AG08396 (cell line): Measurements from ENCODE around the gene USP17L30.
"Not testable (repeated sequence)": the region's sequence is repeated elsewhere in the genome, so short reads cannot be mapped to it uniquely, and the experiment has no call there.

Experiments used
- DNase-seq: peaks from one replicate; pipeline ENCODE4 v3.0.0; 2012; ENCODE audit warnings: low spot score, mixed read lengths

The USP17L30 gene, protein sequence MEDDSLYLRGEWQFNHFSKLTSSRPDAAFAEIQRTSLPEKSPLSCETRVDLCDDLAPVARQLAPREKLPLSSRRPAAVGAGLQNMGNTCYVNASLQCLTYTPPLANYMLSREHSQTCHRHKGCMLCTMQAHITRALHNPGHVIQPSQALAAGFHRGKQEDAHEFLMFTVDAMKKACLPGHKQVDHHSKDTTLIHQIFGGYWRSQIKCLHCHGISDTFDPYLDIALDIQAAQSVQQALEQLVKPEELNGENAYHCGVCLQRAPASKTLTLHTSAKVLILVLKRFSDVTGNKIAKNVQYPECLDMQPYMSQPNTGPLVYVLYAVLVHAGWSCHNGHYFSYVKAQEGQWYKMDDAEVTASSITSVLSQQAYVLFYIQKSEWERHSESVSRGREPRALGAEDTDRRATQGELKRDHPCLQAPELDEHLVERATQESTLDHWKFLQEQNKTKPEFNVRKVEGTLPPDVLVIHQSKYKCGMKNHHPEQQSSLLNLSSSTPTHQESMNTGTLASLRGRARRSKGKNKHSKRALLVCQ

DNA sequence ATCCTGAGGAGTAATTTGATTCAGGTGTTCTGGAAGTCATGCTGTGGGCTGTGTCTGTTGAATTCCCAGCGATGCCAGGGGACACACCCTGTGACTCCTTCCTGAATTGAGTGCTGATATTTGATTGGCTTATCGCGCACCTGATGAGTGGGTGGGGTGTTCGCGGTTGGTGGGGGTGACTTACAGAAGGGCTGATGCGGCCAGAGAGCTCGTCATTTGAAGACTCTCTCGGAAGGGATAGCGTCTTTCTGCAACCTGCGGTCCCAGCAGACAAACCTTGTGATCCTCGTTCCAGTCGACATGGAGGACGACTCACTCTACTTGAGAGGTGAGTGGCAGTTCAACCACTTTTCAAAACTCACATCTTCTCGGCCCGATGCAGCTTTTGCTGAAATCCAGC is at the start of gene USP17L30:
TSS of gene USP17L30 (plus strand) at position 301 of the 400 bp plus-strand sequence. CDS start at position 301, 0 bp downstream.
- DNase-seq, result not testable (repeated sequence)

DNA sequence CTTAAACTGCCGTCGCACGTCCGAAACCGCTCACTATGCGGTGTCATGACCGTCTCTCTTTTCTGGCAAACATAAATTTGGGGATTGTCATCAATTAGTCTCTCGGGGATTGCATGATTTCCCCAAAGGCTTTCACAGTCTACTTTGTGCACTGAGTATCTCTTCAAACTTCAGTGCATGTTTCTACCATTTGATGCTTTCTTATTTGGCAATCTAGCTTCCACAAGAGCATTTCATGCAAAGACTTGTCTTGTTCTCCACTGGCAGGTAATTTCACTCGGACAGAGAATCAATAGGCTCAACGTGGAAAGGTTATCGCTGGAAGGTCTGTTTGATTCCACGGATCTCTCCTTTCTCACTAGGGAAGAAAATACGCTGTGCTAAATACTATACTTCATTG is 38.7 kb upstream of the USP17L30 start:
- DNase-seq, result not testable (repeated sequence)

DNA sequence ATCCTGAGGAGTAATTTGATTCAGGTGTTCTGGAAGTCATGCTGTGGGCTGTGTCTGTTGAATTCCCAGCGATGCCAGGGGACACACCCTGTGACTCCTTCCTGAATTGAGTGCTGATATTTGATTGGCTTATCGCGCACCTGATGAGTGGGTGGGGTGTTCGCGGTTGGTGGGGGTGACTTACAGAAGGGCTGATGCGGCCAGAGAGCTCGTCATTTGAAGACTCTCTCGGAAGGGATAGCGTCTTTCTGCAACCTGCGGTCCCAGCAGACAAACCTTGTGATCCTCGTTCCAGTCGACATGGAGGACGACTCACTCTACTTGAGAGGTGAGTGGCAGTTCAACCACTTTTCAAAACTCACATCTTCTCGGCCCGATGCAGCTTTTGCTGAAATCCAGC is 38.1 kb upstream of the USP17L30 start, which contains the start of gene USP17L24:
TSS of gene USP17L24 (plus strand) at position 301 of the 400 bp plus-strand sequence. CDS start at position 301, 0 bp downstream.
- not testable (repeated sequence) for DNase-seq

DNA sequence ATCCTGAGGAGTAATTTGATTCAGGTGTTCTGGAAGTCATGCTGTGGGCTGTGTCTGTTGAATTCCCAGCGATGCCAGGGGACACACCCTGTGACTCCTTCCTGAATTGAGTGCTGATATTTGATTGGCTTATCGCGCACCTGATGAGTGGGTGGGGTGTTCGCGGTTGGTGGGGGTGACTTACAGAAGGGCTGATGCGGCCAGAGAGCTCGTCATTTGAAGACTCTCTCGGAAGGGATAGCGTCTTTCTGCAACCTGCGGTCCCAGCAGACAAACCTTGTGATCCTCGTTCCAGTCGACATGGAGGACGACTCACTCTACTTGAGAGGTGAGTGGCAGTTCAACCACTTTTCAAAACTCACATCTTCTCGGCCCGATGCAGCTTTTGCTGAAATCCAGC is 33.3 kb upstream of the USP17L30 start, which contains the start of gene USP17L25:
TSS of gene USP17L25 (plus strand) at position 301 of the 400 bp plus-strand sequence. CDS start at position 301, 0 bp downstream.
- not testable (repeated sequence) for DNase-seq

DNA sequence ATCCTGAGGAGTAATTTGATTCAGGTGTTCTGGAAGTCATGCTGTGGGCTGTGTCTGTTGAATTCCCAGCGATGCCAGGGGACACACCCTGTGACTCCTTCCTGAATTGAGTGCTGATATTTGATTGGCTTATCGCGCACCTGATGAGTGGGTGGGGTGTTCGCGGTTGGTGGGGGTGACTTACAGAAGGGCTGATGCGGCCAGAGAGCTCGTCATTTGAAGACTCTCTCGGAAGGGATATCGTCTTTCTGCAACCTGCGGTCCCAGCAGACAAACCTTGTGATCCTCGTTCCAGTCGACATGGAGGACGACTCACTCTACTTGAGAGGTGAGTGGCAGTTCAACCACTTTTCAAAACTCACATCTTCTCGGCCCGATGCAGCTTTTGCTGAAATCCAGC is 28.6 kb upstream of the USP17L30 start, which contains the start of gene USP17L26:
TSS of gene USP17L26 (plus strand) at position 301 of the 400 bp plus-strand sequence. CDS start at position 301, 0 bp downstream.
- DNase-seq, result not testable (repeated sequence)

DNA sequence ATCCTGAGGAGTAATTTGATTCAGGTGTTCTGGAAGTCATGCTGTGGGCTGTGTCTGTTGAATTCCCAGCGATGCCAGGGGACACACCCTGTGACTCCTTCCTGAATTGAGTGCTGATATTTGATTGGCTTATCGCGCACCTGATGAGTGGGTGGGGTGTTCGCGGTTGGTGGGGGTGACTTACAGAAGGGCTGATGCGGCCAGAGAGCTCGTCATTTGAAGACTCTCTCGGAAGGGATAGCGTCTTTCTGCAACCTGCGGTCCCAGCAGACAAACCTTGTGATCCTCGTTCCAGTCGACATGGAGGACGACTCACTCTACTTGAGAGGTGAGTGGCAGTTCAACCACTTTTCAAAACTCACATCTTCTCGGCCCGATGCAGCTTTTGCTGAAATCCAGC is 23.8 kb upstream of the USP17L30 start, which contains the start of gene USP17L5:
TSS of gene USP17L5 (plus strand) at position 301 of the 400 bp plus-strand sequence. CDS start at position 301, 0 bp downstream.
- DNase-seq, result not testable (repeated sequence)

DNA sequence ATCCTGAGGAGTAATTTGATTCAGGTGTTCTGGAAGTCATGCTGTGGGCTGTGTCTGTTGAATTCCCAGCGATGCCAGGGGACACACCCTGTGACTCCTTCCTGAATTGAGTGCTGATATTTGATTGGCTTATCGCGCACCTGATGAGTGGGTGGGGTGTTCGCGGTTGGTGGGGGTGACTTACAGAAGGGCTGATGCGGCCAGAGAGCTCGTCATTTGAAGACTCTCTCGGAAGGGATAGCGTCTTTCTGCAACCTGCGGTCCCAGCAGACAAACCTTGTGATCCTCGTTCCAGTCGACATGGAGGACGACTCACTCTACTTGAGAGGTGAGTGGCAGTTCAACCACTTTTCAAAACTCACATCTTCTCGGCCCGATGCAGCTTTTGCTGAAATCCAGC is 19.1 kb upstream of the USP17L30 start, which contains the start of gene USP17L27:
TSS of gene USP17L27 (plus strand) at position 301 of the 400 bp plus-strand sequence. CDS start at position 301, 0 bp downstream.
- DNase-seq, result not testable (repeated sequence)

DNA sequence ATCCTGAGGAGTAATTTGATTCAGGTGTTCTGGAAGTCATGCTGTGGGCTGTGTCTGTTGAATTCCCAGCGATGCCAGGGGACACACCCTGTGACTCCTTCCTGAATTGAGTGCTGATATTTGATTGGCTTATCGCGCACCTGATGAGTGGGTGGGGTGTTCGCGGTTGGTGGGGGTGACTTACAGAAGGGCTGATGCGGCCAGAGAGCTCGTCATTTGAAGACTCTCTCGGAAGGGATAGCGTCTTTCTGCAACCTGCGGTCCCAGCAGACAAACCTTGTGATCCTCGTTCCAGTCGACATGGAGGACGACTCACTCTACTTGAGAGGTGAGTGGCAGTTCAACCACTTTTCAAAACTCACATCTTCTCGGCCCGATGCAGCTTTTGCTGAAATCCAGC is 14.3 kb upstream of the USP17L30 start, which contains the start of gene USP17L28:
TSS of gene USP17L28 (plus strand) at position 301 of the 400 bp plus-strand sequence. CDS start at position 301, 0 bp downstream.
- DNase-seq, result not testable (repeated sequence)

DNA sequence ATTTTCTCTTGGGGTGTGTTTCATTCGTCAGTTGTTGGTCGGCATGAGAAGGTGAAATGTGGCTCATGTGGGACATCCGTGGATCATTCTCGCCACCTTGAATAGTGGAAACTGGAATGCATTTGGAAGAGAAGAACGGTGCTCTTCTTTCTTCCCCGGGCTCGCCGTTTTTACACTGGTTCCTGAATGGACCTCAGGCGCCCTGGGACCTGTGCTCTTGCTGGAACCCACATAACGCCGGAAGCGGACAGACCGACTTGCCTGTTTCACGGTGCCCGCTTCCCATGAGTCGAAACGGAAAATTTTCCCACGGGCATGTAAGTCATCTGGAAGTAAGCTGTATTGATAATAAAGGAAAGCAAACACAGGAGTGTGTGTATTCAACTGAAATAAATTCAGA is 12.1 kb upstream of the USP17L30 start:
- not testable (repeated sequence) for DNase-seq

DNA sequence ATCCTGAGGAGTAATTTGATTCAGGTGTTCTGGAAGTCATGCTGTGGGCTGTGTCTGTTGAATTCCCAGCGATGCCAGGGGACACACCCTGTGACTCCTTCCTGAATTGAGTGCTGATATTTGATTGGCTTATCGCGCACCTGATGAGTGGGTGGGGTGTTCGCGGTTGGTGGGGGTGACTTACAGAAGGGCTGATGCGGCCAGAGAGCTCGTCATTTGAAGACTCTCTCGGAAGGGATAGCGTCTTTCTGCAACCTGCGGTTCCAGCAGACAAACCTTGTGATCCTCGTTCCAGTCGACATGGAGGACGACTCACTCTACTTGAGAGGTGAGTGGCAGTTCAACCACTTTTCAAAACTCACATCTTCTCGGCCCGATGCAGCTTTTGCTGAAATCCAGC is 9.6 kb upstream of the USP17L30 start, which contains the start of gene USP17L29:
TSS of gene USP17L29 (plus strand) at position 301 of the 400 bp plus-strand sequence. CDS start at position 301, 0 bp downstream.
- DNase-seq, result not testable (repeated sequence)

DNA sequence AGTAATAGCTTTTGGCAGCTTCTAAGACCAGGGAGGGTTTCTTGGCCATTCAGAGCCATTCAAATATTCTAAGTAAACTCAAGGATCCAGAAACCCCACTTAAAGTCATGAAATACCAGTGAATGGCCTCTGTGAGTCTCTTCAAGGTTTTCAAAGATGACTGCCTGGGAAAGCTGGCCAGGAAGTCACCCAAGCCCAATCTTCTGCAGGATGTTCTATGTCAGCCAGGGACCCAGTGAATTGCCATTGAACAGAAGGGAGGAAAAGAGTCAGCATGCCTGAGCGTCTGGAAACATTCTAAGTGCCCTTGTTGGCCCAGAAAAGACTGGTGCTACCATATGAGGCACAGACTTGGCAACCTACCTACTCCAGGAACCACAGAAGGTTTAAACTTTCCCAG is 17.0 kb downstream of the USP17L30 start:
- DNase-seq, result not testable (repeated sequence)

DNA sequence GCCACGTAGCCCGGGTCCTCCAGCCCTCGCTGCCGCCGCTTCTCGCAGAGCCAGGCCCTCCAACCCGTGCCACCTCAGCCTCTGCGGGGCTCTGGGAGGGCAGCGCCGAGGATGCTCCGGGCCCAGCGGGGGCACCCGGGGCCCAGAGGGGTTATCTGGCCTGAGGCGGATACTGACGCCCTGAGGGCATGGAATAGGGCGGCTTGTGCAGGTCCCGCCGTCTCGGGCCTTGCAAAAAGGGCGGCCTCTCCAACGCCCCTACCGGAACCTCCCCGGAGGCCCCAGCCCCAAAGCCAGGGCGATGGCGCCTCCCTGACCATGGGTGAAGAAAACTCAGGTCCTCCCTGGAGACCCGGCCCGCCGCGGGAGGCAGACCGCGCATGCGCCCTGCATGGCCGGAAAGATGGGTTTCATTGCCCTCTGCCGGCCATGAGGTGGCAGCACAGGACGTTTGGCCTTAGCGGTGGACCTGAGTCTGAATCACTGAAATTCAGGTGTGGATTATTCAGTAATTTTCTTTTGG is 18.1 kb downstream of the USP17L30 start:
- DNase-seq, result peak; percentile 6

DNA sequence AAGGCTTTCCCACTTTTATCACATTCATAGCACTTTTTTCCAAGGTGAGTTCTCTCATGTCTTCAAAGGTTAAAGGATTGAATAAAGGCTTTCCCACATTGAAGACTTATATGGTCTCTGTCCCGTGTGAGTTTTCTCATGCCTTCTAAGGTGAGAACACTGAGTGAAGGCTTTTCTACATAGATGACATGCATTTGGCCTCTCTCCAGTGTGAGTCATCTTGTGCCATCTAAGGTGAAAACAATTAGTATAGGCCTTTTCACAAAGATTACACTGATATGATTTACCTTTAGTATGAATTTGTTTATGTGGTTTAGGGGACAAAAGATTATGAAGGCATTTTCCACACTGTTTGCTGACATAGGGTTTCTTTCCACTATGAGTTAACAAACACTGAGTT is 21.2 kb downstream of the USP17L30 start:
- no peak for DNase-seq

DNA sequence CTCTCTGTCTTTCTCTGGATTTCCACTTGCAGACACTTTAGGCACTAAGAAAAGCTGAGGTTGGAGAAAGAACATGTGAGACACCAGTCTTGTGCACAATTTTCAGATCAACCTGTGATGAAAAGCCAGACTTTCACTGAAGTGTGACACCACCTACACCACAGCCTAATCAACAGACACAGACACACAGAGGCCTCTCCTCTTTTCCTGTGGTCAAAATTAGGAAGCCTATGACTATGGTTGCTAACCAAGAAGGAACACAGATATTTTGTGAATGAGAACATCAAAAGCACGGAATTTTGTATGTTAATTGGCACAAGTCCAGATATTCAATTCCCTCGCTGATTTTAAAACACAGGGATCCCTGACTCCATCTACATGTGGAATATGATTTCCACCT is 26.1 kb downstream of the USP17L30 start:
- not testable (repeated sequence) for DNase-seq

DNA sequence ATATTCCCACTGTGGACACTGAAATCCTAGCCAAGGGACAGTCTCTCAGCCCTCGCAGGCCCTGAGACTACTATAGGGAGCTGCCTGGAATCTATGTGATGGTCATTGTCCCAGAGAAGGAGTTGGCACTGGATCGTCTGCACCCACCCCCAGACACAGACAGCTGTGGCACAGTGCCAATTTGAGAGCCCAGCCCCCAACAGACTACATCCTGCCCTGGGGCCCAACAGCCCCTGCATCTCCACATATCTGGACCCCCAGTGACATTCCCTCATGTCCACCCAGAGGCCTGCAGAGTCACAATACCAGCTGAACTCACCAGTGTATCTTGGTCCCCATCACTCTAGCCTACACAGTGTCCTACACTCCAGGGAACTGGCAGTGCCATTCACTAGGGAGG is 42.8 kb downstream of the USP17L30 start:
- not testable (repeated sequence) for DNase-seq

DNA sequence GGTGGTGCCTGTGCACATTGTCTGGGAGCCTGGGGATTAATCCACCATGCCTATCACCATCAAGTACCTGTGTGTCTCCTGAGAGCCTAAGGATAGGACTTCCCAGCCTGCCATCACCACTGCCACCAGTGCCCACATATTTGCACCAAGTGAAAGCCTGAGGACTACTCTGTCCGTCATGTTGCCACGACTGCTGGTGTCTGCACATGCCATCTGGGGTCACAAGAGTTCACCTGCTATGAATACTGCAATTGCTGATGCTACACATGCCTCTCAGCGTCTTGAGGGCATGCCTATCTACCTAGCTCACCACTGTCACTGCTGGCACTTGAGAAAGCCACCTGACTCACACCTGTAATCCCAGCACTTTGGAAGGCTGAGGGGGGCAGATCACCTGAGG is 43.6 kb downstream of the USP17L30 start:
- not testable (repeated sequence) for DNase-seq

DNA sequence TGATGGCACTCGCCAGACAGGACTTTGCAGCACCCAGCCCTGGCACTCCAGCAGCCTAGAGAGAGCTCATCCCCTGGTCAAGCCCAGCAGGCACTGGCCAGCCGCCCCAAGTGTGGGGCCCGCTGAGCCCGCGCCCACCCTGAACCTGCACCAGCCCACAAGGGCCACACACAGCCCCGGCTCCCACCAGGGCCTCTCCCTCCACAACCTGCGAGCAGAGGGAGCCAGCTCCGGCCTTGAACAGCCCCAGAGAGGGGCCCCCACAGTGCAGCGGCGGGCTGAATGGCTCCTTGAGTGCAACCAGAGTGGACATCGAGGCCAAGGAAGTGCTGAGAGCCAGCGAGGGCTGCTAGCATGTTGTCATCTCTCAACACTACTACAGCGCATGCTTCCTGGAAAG is 46.9 kb downstream of the USP17L30 start:
- DNase-seq, result no peak
